ENCODE measurements around the gene SSTR4. TPM values are rescaled to one million over a fixed set of nuclear protein-coding genes. Genes with fewer than 3 reads are reported as not detected.

SSTR4 gene
- total RNA-seq, 2 experiments from 2014 or later, result not detected

Other genes with a start within 250 kb of the SSTR4 start
- not detected for gene THBD, start 14.4 kb downstream of the SSTR4 start, total RNA-seq
- gene CD93, start 51.0 kb downstream of the SSTR4 start, total RNA-seq, result 1 to 10 TPM; 1.8 to 1.9 TPM